Nephron progenitor cell (in vitro differentiated cells): ENCODE measurements around the gene SASH1.
A peak's percentile ranks its signal among the peaks of the same experiment; 100 is the strongest.

Experiments used
- DNase-seq: peaks from one replicate; pipeline ENCODE4 v3.0.0; 2021
- H3K27ac Mint-ChIP-seq: 2 replicates; pipeline ENCODE4 v1.8.0; 2021; ENCODE audit warnings: mild to moderate bottlenecking, moderate library complexity, mixed read lengths
- H3K27me3 Mint-ChIP-seq: 2 replicates; pipeline ENCODE4 v1.8.0; 2021; ENCODE audit warnings: mild to moderate bottlenecking, low read depth, mixed read lengths; ENCODE audit not compliant: poor library complexity
- H3K36me3 Mint-ChIP-seq: 2 replicates; pipeline ENCODE4 v1.8.0; 2021; ENCODE audit warnings: low read depth, mixed read lengths
- H3K4me1 Mint-ChIP-seq: 2 replicates; pipeline ENCODE4 v1.8.0; 2021; ENCODE audit warnings: mixed read lengths
- H3K4me3 Mint-ChIP-seq: 2 replicates; pipeline ENCODE4 v1.8.0; 2021; ENCODE audit warnings: mild to moderate bottlenecking, moderate library complexity, mixed read lengths
- H3K9me3 Mint-ChIP-seq: 2 replicates; pipeline ENCODE4 v1.8.0; 2021; ENCODE audit warnings: mild to moderate bottlenecking, moderate library complexity, mixed read lengths
- TF ChIP-seq, protein P1 (sequence below): fragments of 200-600 bp; sonication (generic); IDR thresholded peaks from 2 replicates; pipeline ENCODE4 v1.5.0; 2021; ENCODE audit warnings: antibody characterized with exemption

SASH1 gene

DNA sequence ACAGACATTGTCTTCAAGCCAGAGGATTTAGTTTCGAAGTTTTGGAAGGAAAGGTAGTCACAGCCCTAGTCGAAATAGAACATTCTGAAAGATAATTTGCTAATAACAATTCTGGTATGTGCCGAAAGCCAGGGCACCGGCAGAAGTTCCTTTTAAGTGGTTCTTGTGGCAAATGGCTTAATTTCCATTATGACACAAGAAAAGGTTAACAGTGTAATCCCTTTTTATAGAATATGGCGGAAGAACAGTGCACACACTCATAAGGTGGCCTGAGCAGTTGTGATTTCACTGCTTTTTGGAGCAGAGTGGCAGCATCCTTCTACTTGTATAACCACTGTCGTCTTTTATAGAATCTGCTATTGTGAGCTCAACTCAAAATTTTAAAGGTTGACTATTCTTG is 152.4 kb downstream of the SASH1 start:
- no peaks in the 10 kb centered on the region for H3K27me3 Mint-ChIP-seq
- no peak overlapping the region for H3K4me3 Mint-ChIP-seq
- DNase-seq: no peak
- H3K4me1 Mint-ChIP-seq: peaks cover 12% of the 10 kb centered on the region
- no peaks in the 10 kb centered on the region for H3K9me3 Mint-ChIP-seq
- no peak overlapping the region for H3K27ac Mint-ChIP-seq
- H3K36me3 Mint-ChIP-seq: peaks cover 53% of the 10 kb centered on the region
- TF ChIP-seq, protein P1, sequence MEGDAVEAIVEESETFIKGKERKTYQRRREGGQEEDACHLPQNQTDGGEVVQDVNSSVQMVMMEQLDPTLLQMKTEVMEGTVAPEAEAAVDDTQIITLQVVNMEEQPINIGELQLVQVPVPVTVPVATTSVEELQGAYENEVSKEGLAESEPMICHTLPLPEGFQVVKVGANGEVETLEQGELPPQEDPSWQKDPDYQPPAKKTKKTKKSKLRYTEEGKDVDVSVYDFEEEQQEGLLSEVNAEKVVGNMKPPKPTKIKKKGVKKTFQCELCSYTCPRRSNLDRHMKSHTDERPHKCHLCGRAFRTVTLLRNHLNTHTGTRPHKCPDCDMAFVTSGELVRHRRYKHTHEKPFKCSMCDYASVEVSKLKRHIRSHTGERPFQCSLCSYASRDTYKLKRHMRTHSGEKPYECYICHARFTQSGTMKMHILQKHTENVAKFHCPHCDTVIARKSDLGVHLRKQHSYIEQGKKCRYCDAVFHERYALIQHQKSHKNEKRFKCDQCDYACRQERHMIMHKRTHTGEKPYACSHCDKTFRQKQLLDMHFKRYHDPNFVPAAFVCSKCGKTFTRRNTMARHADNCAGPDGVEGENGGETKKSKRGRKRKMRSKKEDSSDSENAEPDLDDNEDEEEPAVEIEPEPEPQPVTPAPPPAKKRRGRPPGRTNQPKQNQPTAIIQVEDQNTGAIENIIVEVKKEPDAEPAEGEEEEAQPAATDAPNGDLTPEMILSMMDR: no peak

DNA sequence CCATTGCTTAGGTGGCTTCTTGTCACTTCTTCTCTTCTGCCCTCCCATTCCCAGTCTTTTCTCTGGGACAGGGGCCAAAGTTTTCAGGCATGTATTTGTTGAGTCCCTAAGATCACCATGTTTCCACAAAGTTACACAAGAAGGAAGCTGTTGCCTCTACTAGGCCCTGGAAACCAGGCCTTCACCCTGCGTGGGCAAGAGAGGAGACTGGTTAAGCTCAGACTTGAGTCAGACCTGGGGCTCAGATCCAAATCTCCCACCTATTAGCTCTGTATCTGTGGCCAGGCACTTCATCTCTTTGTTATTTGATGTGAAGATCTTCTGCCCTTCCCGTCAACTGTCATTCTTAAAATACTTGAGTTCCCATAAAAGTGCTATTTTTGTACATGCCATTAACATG is 154.6 kb downstream of the SASH1 start:
- no peak for DNase-seq
- TF ChIP-seq, protein P1: no peak
- H3K9me3 Mint-ChIP-seq: no peaks in the 10 kb centered on the region
- no peak overlapping the region for H3K4me3 Mint-ChIP-seq
- H3K27ac Mint-ChIP-seq: no peak overlapping the region
- H3K27me3 Mint-ChIP-seq: no peaks in the 10 kb centered on the region
- H3K36me3 Mint-ChIP-seq: peaks cover 46% of the 10 kb centered on the region
- H3K4me1 Mint-ChIP-seq: peaks cover 29% of the 10 kb centered on the region

DNA sequence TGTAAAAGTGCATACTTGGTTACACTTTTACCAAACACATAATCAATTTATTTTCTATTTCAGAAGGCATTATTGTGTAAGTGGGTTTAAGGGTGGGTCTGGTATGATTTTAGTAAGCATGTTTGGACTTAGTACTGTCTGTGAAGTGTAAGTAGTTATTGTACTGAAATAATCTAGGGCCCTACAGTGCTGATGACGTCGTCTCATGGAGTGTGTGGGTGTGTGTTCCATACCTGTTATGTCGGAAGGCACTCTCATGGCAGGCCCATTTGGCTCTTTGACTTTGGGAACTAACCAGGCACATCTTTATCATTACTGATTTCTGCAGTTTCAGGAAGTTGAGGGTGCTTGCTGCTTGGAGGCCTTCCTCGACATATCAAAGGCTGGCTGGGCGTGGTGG is 155.1 kb downstream of the SASH1 start:
- Mint-ChIP-seq H3K4me3 (no peak overlapping the region), H3K27ac (no peak overlapping the region), H3K27me3 (no peaks in the 10 kb centered on the region), H3K9me3 (no peaks in the 10 kb centered on the region), H3K36me3 (peaks cover 45% of the 10 kb centered on the region), H3K4me1 (peaks cover 33% of the 10 kb centered on the region)
- no peak for DNase-seq
- TF ChIP-seq, protein P1: no peak

DNA sequence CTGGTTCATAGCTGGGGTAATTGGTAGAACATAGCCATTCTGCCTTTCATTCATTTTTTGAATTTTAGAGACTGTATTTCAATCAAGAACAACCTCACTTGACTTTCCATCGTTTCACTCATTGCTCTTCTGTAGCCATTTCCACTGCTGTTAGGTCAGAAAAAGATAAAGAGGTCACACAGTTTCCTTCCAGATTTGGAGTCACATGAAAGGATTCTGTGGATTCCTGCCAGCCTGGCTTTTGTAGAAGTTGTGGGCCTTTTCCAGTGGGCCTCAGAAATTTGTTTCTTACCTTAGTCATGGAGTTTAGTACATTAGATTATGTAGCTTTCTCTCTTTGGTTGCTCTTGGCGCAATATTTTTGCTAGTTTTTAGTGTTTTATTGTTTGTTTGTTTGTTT is 157.8 kb downstream of the SASH1 start:
- peaks cover 36% of the 10 kb centered on the region for H3K36me3 Mint-ChIP-seq
- peaks cover 48% of the 10 kb centered on the region for H3K4me1 Mint-ChIP-seq
- no peak overlapping the region for H3K4me3 Mint-ChIP-seq
- no peaks in the 10 kb centered on the region for H3K27me3 Mint-ChIP-seq
- TF ChIP-seq, protein P1: no peak
- DNase-seq: no peak
- peak overlapping the region; percentile 83 for H3K27ac Mint-ChIP-seq
- H3K9me3 Mint-ChIP-seq: no peaks in the 10 kb centered on the region

DNA sequence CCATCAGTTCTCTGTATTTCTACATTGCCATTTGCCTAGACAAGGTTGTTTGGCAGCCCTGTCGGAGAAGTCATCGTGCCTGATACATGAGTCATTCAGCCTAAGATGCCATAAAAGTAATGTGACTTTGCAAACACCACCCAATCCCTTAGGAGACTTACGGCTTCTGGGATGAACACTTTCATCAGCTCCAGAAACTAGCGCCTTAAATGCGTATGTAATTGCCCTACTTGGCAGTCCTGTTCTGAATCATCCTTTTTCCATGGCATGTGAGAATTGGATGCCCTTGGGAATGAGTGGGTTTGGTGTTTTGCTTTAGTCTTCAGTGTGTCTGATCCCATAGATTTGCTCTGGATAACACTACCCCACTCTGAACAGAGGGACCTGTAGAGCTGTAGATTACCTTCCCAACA is 158.5 kb downstream of the SASH1 start:
- Mint-ChIP-seq H3K4me3 (no peak overlapping the region), H3K36me3 (peaks cover 33% of the 10 kb centered on the region), H3K4me1 (peaks cover 48% of the 10 kb centered on the region), H3K27me3 (no peaks in the 10 kb centered on the region), H3K9me3 (no peaks in the 10 kb centered on the region), H3K27ac (peak overlapping the region; percentile 83)
- TF ChIP-seq, protein P1: no peak
- no peak for DNase-seq

DNA sequence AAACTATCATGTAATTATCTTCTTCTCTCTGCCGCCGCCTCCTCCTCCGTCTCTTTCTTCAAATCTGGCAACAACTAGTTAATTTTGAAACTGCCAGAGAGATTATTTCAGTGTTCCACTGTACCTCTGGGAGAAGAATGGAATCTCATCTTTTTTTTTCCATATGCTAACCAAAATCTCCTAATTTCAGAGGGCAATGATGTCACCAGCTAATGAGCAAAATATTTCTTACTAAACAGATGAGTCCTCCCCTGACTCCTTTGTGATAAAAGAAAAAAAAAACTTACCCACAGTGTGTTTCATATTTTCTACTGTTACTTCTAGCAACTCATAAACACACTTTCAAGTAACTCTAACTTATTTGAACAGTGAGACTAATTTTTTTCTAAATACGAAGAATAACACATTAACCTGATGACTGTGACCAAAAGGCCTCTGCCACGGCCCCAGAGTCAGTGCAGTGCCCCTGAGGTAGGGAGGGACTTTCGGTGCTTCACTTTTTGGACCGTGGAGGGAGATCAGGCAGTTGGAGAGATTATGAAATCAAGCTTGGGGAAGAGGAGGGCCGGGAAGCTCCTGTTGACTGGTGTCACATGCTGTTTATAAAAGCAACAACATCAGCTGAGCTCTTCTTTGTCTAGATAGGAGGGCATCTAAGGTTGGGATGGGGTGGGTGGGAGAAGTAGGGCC is 159.6 kb downstream of the SASH1 start:
- no peak overlapping the region for H3K4me3 Mint-ChIP-seq
- no peaks in the 10 kb centered on the region for H3K9me3 Mint-ChIP-seq
- peaks cover 56% of the 10 kb centered on the region for H3K4me1 Mint-ChIP-seq
- H3K27me3 Mint-ChIP-seq: no peaks in the 10 kb centered on the region
- H3K36me3 Mint-ChIP-seq: peaks cover 33% of the 10 kb centered on the region
- TF ChIP-seq, protein P1: no peak
- DNase-seq: no peak
- peak overlapping the region; percentile 49 for H3K27ac Mint-ChIP-seq
